ENCODE results near the gene MATK.

MATK gene

GRCh38 chr19:3778899-3779723 lies 7.1 kb downstream of the MATK start:
- TF ChIP-seq POLR2AphosphoS5 (IDR thresholded peaks at IDR 0.05; ENCODE audit: low read depth, low read length): no peak
- no peak for TF ChIP-seq FOXP2 (optimal IDR thresholded peaks at IDR 0.05; ENCODE audit: borderline replicate concordance, extremely low read depth, extremely low read length, insufficient read depth)
- no peak for TF ChIP-seq REST (IDR thresholded peaks at IDR 0.05; ENCODE audit: insufficient read depth in 1 of 2, low read depth in 2 of 2, low read length in 2 of 2)
- no peak for TF ChIP-seq SIN3A (IDR thresholded peaks at IDR 0.05; ENCODE audit: borderline replicate concordance, insufficient read depth, low read length)
- no peak for TF ChIP-seq TAF1 (IDR thresholded peaks at IDR 0.05; ENCODE audit: borderline replicate concordance, insufficient read depth, low read length)

GRCh38 chr19:3778104-3778867 lies 7.9 kb downstream of the MATK start:
- TF ChIP-seq POLR2AphosphoS5 (IDR thresholded peaks at IDR 0.05; ENCODE audit: low read depth, low read length) (no peak), FOXP2 (optimal IDR thresholded peaks at IDR 0.05; ENCODE audit: borderline replicate concordance, extremely low read depth, extremely low read length, insufficient read depth) (no peak), REST (IDR thresholded peaks at IDR 0.05; ENCODE audit: insufficient read depth in 1 of 2, low read depth in 2 of 2, low read length in 2 of 2) (no peak), TAF1 (IDR thresholded peaks at IDR 0.05; ENCODE audit: borderline replicate concordance, insufficient read depth, low read length) (no peak)

GRCh38 chr19:3776479-3777040 lies 9.6 kb downstream of the MATK start:
- no peak for TF ChIP-seq TAF1 (IDR thresholded peaks at IDR 0.05; ENCODE audit: borderline replicate concordance, insufficient read depth, low read length)
- TF ChIP-seq FOXP2 (optimal IDR thresholded peaks at IDR 0.05; ENCODE audit: borderline replicate concordance, extremely low read depth, extremely low read length, insufficient read depth): no peak
- no peak for TF ChIP-seq SIN3A (IDR thresholded peaks at IDR 0.05; ENCODE audit: borderline replicate concordance, insufficient read depth, low read length)
- no peak for TF ChIP-seq POLR2AphosphoS5 (IDR thresholded peaks at IDR 0.05; ENCODE audit: low read depth, low read length)
- no peak for TF ChIP-seq REST (IDR thresholded peaks at IDR 0.05; ENCODE audit: insufficient read depth in 1 of 2, low read depth in 2 of 2, low read length in 2 of 2)

GRCh38 chr19:3775831-3776230 lies 10.3 kb downstream of the MATK start:
- TF ChIP-seq SIN3A (IDR thresholded peaks at IDR 0.05; ENCODE audit: borderline replicate concordance, insufficient read depth, low read length): no peak
- no peak for TF ChIP-seq FOXP2 (optimal IDR thresholded peaks at IDR 0.05; ENCODE audit: borderline replicate concordance, extremely low read depth, extremely low read length, insufficient read depth)
- TF ChIP-seq REST (IDR thresholded peaks at IDR 0.05; ENCODE audit: insufficient read depth in 1 of 2, low read depth in 2 of 2, low read length in 2 of 2): no peak
- TF ChIP-seq POLR2AphosphoS5 (IDR thresholded peaks at IDR 0.05; ENCODE audit: low read depth, low read length): no peak
- no peak for TF ChIP-seq TAF1 (IDR thresholded peaks at IDR 0.05; ENCODE audit: borderline replicate concordance, insufficient read depth, low read length)

Data from PFSK-1 (cell line).